Fibroblast of lung (primary cell): ENCODE results near the gene GJB3.

Experiments
- CTCF ChIP-seq, 2 donors: IDR thresholded peaks in 1 of 2; conservative IDR thresholded peaks in 1 of 2; 1 replicate in 1 of 2; 2 replicates in 1 of 2; pipeline ENCODE4 v1.5.1; 2011 to 2012; ENCODE audit warnings: low read length in 2 of 2, control low read depth in 1 of 2, inconsistent platforms in 1 of 2, low read depth in 1 of 2, mild to moderate bottlenecking in 1 of 2
- EZH2 ChIP-seq: IDR thresholded peaks from 2 replicates; pipeline ENCODE4 v1.5.1; 2012; ENCODE audit warnings: low read length, control low read depth, mild to moderate bottlenecking; ENCODE audit errors: missing control alignments

GRCh38 chr1:34754964-34755637 is 25.9 kb upstream of the GJB3 start, which contains the start of gene GJB5:
- no peak for TF ChIP-seq CTCF (conservative IDR thresholded peaks at IDR 0.05 in 1 of 2, IDR thresholded peaks at IDR 0.05 in 1 of 2; ENCODE audit: low read depth in 1 of 2, low read length in 2 of 2)
- no peak for TF ChIP-seq EZH2
